Medulla oblongata (tissue), 1 donor: ENCODE measurements around the gene SIRT3.
A peak's percentile ranks its signal among the peaks of the same experiment; 100 is the strongest.

Experiments
- DNase-seq: peaks from one replicate; pipeline ENCODE4 v3.0.0-alpha.2; 2015; ENCODE audit errors: extremely low spot score

SIRT3 gene

DNA sequence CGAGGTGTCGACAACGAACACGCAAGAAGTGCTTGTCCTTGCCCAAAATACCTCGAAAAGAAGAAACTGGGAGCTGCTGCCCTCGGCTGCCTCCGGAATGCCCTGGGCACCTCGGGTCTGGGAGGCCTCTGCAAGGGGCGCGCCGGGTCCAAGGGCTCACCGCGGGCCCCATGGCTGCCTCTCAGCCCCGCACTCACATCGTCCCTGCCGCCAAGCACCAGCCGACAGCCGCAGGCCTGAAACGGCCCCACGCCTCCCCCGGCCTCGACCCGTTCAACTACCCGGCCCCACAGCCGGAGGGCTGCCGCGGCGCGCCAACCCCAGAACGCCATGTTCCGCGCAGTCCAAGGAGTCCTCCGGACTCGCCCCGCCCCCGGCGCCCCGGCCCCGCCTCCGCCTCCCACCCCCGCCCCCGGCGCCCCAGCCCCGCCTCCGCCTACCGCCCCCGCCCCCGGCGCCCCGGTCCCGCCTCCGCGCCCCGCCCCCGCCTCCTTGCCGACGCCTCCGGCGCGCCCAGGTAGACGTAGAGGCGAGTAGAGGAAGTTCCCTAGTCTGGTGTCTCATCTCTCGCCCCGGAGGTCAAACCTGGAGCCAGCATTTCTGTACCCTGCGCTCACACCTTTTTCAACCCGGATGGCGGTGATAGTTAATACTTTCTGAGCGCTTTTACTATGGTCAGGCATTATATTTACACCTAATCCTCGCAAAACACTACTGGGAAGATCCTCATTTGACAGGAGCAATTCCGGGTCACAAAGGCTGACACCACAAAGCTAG, at the start of gene SIRT3:
TSS of gene SIRT3 (minus strand) at position 346 of the 777 bp plus-strand sequence. CDS start at position 332, 14 bp downstream.
- peak; percentile 71 for DNase-seq

DNA sequence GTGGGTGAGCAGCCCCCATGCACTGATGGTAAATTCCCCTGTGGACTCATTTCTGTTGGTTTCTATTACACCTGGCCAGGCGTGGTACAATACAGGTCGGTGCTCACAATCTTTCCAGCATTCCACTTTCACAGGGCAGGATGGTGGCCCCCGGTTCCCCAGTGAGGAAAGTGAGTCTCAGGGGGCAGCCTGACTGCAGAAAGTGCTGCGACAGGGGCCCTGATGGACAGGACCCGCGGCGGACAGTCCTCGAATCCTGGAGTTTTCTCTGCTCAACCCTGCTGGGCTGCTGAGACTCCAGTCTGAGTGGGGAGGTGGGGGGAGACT, 49.7 kb upstream of the SIRT3 start:
- DNase-seq, result no peak

DNA sequence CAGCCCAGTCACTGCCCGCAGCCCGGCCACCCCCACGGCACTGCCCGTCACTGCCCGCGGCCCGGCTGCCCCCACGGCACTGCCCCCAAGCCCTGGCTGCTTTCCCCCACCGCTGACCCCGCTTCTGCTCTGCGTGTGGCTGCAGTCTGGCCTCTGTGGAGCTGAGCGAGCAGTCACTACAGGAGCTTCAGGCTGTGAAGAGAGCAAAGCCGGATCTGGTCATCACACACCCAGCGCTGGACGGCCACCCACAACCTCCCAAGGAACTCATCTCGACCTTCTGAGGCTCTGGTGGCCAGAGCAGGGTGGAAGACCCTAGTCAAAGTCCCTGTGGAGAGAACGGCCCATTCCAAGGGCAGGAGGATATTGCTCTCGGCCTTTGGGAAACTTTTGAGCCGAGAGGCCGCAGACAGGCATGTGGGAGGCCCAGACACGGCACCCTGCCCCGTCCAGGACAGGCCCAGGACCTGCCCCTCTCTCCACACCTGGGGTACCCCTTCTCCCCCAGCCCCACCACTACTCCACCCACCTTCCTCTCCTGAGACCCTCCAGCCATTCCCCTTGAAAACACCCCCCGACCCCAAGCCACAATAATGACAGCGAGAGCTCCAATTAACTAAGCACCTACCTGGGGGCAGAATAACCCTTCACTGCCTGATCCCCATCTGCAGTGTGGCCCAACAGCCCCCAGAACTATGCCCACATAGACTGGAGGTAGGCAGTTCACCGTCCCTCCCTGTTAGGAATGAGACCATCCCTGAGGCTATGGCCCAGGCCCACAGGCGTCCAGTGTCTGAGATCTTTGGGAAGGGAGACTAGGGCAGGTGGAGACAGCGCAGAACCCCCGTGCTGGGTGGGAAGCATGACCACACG, 49.1 kb upstream of the SIRT3 start:
- no peak for DNase-seq

DNA sequence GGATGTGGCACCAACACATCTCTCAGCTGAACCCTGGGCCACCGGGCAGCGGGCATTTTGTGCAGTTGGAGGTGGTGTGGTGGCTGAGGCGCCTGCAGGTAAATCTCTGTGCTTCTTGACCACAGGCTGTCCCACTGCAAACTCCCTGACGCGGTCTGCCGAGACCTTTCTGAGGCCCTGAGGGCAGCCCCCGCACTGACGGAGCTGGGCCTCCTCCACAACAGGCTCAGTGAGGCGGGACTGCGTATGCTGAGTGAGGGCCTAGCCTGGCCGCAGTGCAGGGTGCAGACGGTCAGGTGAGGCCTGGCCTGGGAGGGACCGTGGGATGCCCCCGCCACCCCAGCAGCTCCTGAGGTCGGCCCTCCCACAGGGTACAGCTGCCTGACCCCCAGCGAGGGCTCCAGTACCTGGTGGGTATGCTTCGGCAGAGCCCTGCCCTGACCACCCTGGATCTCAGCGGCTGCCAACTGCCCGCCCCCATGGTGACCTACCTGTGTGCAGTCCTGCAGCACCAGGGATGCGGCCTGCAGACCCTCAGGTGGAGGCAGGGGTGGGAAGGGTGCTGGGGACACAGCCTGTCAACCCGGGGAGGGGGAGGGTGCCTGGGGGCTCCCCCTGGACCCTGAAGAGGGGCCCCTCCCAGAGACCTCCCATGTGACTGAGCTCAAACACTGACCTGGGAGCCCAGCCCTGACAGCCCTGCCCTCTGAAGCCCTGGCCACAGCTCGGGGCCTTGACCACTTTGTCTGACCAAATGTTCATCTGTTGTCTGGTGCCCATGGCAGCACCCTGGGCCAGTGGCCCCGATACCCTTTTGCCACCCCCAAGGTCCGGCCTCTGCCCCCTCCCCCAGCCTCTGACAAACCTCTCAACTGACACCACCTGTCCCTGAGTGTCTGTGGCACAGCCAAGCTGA, 48.2 kb upstream of the SIRT3 start:
- DNase-seq, result no peak

DNA sequence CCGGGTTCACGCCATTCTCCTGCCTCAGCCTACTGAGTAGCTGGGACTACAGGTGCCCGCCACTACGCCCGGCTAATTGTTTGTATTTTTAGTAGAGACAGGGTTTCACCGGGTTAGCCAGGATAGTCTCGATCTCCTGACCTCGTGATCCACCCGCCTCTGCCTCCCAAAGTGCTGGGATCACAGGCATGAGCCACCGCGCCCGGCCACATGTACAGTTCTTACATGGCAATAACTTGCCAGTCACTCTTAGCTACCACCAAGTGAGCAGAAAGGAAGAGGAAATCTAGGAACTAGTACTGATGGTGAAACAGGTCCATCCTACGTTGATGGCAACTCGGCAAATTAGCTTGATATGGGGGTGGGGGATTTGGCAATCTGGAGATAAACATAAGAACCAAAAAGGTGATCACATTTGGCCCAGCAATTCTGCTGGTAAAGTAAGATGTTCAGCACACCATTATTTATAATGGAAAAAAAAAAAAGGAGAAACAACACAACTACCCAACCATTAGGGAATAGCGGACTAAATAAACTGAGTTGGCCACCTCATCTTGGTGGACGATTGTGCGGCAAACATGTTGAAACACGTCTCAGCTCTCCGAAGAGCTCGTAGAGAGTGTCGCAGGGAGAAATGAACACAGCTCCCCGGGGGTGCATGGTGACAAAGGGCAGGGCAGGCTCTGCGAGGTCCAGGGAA, 47.4 kb upstream of the SIRT3 start:
- DNase-seq, result no peak

DNA sequence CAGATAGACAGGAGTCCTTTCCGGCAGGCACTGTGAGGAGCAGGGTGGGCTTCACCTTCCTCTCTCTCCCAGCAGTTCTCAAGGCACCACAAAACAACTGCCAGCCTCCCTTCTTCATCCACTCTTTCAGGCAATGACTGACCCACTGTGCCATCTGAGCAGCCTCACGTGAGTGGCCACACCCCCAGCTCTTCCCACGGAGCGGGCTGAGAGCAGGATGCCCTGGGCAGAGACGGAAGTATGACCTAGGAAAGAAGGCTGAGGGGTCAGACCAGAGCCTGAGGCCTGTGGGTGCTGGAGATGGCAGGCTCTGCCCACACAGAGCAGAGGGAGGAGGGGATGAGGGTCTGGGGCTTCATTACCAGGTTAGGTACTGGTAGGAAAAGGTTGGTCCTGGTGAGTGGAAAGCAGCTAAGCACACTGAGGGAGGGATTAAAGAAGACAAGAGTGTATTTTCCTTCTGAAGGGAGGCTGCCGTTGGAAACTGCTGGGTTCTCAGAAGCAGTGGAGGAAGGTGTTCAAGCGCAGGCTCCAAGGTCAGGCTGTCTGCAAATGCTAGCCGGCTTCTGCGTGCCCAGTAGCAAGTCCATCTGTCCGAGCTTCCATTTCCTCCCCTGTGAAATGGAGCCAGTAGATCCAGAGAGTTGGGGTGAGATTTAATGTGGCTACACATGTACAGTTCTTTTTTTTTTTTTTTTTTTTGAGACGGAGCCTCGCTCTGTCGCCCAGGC, 46.7 kb upstream of the SIRT3 start:
- no peak for DNase-seq

DNA sequence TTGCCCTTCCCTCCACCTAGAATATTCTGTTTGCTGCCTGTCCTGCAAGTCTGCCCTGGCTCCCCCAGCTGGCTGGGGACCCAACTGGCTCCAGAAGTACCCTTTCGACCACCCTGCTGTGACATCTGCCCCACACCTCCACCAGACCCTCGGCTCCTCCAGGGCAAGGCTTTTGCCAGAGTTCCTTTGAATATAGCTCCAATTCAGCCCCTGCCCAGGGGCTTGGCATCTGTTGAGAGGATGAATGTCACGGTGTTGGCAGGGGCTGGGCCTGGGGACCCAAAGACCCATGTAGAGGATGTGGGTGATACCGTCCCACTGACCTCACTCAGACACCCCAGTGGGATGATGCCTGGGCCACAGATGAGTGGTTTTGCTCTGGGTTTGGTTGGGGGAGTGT, 46.0 kb upstream of the SIRT3 start:
- no peak for DNase-seq

DNA sequence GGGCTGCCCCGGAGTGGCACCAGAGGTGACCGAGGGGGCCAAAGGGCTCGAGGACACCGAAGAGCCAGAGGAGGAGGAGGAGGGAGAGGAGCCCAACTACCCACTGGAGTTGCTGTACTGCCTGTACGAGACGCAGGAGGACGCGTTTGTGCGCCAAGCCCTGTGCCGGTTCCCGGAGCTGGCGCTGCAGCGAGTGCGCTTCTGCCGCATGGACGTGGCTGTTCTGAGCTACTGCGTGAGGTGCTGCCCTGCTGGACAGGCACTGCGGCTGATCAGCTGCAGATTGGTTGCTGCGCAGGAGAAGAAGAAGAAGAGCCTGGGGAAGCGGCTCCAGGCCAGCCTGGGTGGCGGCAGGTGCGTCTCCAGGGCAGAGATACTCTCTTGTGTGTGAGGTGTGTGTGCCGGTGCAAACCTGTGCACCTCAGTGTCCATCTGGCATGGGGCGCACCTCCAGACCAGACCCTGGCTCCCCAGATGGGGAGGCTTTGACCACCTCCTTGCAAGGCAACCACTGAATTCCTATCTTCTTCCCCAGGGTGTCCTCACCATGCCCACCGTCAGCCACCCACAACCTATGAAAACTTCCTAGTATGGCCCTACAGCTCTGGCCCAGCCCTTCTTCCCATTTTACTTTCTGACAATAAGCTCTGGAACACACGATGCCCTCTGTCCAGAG, 45.5 kb upstream of the SIRT3 start:
- DNase-seq, result no peak

DNA sequence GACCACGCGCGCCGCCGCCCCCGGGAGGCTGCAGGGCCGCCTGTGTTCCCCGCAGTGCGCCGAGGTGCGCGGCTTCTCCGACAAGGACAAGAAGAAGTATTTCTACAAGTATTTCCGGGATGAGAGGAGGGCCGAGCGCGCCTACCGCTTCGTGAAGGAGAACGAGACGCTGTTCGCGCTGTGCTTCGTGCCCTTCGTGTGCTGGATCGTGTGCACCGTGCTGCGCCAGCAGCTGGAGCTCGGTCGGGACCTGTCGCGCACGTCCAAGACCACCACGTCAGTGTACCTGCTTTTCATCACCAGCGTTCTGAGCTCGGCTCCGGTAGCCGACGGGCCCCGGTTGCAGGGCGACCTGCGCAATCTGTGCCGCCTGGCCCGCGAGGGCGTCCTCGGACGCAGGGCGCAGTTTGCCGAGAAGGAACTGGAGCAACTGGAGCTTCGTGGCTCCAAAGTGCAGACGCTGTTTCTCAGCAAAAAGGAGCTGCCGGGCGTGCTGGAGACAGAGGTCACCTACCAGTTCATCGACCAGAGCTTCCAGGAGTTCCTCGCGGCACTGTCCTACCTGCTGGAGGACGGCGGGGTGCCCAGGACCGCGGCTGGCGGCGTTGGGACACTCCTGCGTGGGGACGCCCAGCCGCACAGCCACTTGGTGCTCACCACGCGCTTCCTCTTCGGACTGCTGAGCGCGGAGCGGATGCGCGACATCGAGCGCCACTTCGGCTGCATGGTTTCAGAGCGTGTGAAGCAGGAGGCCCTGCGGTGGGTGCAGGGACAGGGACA, 44.8 kb upstream of the SIRT3 start:
- no peak for DNase-seq

DNA sequence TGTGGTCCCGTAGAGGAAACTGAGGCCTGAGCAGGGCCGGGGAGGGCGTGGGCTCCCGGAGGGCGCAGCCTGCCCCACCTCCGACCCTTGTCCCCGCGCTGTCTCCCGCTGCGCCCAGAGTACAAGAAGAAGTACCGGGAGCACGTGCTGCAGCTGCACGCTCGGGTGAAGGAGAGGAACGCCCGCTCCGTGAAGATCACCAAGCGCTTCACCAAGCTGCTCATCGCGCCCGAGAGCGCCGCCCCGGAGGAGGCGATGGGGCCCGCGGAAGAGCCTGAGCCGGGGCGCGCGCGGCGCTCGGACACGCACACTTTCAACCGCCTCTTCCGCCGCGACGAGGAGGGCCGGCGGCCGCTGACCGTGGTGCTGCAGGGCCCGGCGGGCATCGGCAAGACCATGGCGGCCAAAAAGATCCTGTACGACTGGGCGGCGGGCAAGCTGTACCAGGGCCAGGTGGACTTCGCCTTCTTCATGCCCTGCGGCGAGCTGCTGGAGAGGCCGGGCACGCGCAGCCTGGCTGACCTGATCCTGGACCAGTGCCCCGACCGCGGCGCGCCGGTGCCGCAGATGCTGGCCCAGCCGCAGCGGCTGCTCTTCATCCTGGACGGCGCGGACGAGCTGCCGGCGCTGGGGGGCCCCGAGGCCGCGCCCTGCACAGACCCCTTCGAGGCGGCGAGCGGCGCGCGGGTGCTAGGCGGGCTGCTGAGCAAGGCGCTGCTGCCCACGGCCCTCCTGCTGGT, 44.0 kb upstream of the SIRT3 start:
- DNase-seq, result no peak

DNA sequence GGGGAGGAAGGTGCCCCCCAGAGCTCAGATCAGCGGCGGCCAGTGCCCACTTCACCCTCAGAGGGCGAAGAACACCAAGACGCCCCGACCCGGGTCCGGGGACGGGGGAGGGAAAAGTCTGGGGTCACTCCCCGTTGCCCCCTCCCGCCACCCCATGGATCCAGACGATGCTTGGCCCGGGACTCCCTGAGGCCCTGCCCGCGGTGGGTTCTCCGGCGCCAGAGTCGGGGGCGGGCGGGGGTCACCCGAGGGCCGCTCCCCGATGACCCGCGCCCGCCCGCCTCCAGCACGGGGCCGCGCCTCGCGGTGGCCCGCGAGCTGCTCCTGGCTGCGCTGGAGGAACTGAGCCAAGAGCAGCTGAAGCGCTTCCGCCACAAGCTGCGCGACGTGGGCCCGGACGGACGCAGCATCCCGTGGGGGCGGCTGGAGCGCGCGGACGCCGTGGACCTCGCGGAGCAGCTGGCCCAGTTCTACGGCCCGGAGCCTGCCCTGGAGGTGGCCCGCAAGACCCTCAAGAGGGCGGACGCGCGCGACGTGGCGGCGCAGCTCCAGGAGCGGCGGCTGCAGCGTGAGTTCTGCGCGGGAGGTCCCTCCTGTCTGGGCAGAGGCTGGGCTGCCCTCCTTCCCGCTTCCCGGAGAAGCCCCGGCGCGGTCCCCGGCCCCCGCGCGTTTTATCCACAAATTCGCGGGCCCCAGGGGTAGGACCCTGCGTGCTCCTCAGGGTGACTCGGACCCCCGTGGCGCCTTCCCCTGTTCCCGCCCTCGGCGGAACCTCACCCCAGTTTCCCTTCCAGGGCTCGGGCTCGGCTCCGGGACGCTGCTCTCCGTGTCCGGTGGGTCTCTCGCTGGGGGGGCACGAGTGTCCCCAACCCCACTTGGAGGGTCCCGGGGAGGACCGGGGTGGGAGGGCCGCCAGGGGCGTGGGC, 43.2 kb upstream of the SIRT3 start:
- DNase-seq, result no peak

DNA sequence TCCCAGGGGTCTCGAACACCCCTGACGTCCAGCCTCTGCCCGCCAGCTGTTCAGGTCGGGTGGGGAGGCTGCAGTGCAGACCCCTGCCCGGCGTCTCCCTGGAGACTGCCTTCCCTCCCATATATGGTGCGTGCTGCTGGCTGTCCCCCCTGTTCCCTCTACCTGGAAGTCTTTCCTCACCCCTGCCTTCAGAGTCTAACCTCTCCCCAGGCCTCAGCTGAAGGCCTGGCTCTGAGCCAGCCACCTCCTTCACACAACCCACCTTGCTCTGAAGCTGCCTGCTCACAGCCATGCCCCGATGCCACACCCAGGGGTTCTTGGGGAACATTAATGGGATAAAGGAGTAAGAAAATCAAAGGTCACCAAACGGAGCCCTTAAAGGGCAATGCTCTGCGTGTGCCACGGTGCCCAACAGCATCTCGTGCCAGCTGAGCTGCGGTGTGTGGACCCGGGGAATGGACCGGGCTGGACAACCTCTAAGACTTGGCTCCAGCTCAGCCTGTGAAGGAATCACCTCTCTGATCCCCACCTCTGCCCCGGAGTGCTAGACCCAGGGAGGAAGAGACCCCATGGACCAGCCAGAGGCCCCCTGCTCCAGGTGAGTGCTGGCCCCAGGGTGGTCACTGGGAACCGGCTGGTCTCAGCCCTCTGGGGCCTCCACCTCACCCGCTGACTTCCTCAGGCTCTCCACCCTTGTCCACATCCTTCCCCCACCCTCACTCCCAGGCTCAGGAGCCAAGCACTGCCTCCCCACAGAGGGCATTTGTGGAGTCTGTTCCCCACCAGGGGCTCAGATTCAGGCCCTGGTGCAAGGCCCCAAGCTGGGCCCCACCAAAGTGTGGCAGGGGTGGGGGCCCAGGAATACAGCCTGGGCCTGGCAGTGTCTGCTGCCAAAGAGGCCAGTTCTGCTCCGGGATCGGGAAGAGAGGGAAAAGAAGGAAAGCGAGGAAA, 42.1 kb upstream of the SIRT3 start, which contains the start of gene NLRP6:
TSS of gene NLRP6 (plus strand) at position 407 of the 951 bp plus-strand sequence. CDS start at position 570, 163 bp downstream.
- no peak for DNase-seq

DNA sequence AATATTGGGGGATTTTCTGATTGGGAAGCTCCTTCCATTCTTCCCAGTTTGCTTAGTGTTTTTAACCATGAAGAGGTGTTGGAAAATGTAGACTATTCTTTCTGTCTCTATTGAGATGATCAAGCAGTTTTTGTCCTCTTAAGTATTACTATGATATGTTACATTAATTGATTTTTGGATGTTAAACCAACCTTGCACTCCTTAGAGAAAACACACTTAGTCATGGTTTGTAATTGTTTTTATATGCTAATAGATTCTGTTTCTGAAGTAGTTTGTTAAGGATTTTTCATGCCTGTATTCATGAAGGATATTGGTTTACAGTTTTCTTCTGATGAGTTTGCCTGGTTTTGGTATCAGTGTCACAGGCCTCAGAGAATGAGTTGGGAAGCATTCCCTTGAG, 40.1 kb upstream of the SIRT3 start:
- DNase-seq, result no peak

DNA sequence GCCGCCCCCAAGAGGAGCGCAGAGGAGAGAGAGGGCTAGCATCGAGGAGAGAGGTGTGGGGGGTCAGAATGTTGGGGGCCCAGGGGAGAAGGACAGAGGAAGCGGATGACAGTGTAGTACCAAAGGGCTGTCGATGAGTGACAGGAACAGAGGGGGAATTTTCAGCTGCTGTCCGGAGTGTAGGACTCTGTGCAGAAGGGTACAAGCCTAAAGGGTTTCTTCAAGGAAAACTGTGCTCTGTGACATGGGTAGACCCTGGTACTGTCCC, 36.7 kb upstream of the SIRT3 start:
- no peak for DNase-seq

DNA sequence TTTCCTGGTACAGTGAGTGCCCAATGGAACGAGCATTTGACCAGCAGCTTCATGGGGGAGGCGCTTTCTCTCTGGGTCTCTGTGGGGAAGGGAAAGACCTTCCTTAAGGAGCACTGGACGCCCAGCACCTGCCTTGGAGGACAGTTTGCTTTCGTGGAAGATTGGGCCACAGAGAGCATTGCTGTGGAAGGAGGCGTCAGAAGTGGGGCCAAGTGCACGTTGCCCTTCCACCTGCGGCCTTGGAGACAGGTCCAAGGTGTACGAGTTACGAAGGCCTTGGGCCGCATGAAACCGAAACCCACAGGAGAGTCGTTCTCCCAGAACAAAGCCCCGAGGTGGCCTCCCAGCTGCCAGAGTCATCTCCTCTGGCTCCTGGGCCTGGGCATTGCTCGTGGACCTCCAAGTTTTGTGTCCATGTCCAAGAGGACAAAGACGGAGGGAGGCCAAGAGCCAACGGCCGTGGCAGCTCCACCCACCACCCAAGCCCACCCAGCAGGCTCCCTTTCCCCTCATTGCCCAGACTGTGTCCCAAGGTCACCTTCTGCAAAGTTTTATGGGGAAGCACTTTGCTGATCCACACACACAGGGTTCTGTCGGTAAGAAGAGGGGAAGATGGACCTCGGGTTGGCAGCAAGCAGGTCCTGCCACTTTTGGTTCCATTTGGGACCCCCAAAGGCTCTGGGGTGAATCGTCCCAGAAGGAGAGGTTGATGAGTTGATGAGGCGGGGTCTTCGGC, 36.2 kb upstream of the SIRT3 start:
- DNase-seq, result no peak

DNA sequence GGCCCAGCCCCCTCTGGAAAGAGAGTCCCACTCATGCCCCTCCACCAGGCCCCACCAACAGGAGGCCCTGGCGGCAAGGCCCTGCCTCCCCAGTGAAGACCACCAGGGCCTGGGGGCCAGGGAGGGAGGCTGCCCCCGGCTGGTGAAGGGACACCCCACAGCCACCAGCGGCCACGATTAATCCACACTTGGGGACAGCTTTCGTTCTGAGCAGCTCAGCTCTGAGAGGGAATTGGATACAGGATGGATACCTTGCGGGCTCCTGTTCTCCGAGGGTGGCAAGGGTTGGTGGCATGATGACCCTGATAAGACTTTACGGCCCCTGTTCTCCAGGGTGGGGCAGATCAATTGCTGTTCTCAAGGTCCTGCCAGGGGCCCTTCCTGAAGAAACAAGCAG, 35.2 kb upstream of the SIRT3 start:
- no peak for DNase-seq
